Endodermal cell (in vitro differentiated cells): Measurements from ENCODE around the gene MED13L. TPM values are rescaled to one million over a fixed set of nuclear protein-coding genes. Genes with fewer than 3 reads are reported as not detected.
A peak's percentile ranks its signal among the peaks of the same experiment; 100 is the strongest.

ENCODE experiments used
- DNase-seq: peaks from one replicate; pipeline ENCODE4 v3.0.0-alpha.2; 2017
- H3K27ac ChIP-seq: 2 replicates; pipeline ENCODE4 v1.5.1; 2013; ENCODE audit warnings: mild to moderate bottlenecking, low read depth, low read length, moderate library complexity
- H3K27me3 ChIP-seq: 2 replicates; pipeline ENCODE4 v1.6.1; 2013; ENCODE audit warnings: mild to moderate bottlenecking, low read length, moderate library complexity; ENCODE audit not compliant: insufficient read depth, control insufficient read depth, poor library complexity, severe bottlenecking
- H3K36me3 ChIP-seq: 2 replicates; pipeline ENCODE4 v1.7.0; 2013; ENCODE audit warnings: mild to moderate bottlenecking, low read length, moderate library complexity; ENCODE audit not compliant: control insufficient read depth, insufficient read depth
- H3K4me1 ChIP-seq: one replicate; pipeline ENCODE4 v1.7.0; 2013; ENCODE audit warnings: low read length; ENCODE audit not compliant: control insufficient read depth, insufficient read depth
- H3K4me3 ChIP-seq: 2 replicates; pipeline ENCODE4 v1.5.1; 2013; ENCODE audit warnings: mild to moderate bottlenecking, low read length, moderate library complexity
- H3K9ac ChIP-seq: 2 replicates; pipeline ENCODE4 v1.6.1; 2013; ENCODE audit warnings: mild to moderate bottlenecking, low read length, moderate library complexity; ENCODE audit not compliant: poor library complexity, severe bottlenecking; ENCODE audit errors: extremely low read depth
- H3K9me3 ChIP-seq: 2 replicates; pipeline ENCODE4 v1.6.1; 2013; ENCODE audit warnings: mild to moderate bottlenecking, low read length, moderate library complexity; ENCODE audit not compliant: control insufficient read depth
- H3K27ac Mint-ChIP-seq: 2 replicates; pipeline ENCODE4 v1.8.0; 2020; ENCODE audit warnings: mixed read lengths
- H3K27me3 Mint-ChIP-seq: 2 replicates; pipeline ENCODE4 v1.8.0; 2021; ENCODE audit warnings: mild to moderate bottlenecking, mixed read lengths; ENCODE audit not compliant: insufficient read depth
- H3K36me3 Mint-ChIP-seq: 2 replicates; pipeline ENCODE4 v1.8.0; 2020; ENCODE audit warnings: low read depth, mixed read lengths
- H3K4me1 Mint-ChIP-seq: 2 replicates; pipeline ENCODE4 v1.8.0; 2020; ENCODE audit warnings: mixed read lengths
- H3K4me3 Mint-ChIP-seq: 2 replicates; pipeline ENCODE4 v1.8.0; 2020; ENCODE audit warnings: mild to moderate bottlenecking, moderate library complexity, mixed read lengths
- H3K9me3 Mint-ChIP-seq: 2 replicates; pipeline ENCODE4 v1.8.0; 2020; ENCODE audit warnings: mild to moderate bottlenecking, mixed read lengths
- CTCF ChIP-seq: fragments of 200-600 bp; sonication (generic); conservative IDR thresholded peaks from 2 replicates; pipeline ENCODE4 v1.5.0; 2021; ENCODE audit warnings: antibody characterized with exemption, mild to moderate bottlenecking
- WGBS, 2 experiments: methylation state at CpG; one replicate each; pipeline versions ENCODE4 v1.1.5 to v1.1.7; 2013; ENCODE audit warnings: missing lambda C conversion rate in 2 of 2, mixed read lengths in 1 of 2; ENCODE audit not compliant: insufficient coverage in 1 of 2, insufficient read length in 1 of 2; 5-methylcytosine and 5-hydroxymethylcytosine counted together
- total RNA-seq, 2 donors: library from RNA; stranded (reverse); fragmentation: NEBNext Ultra II Directional in 1 of 2; extraction: Animal tissue kit (Norgen Biotek cat#: 25700) in 1 of 2; gene quantifications; 2 replicates in 1 of 2; 3 replicates in 1 of 2; pipeline ENCODE4 v1.2.1, GENCODE V29; 2021

The MED13L gene
- total RNA-seq, 2 donors from 2014 or later: 101 to 111 TPM

- Histone ChIP-seq H3K9me3 (no peaks in the 10 kb centered on the region), H3K27me3 (no peaks in the 10 kb centered on the region), H3K4me3 (no peak overlapping the region), H3K4me1 (peaks cover 2% of the 10 kb centered on the region), H3K9ac (no peak overlapping the region), H3K27ac (no peak overlapping the region), H3K36me3 (peaks cover 35% of the 10 kb centered on the region)
- TF ChIP-seq CTCF: no peak
- Mint-ChIP-seq H3K4me3 (no peak overlapping the region), H3K9me3 (no peaks in the 10 kb centered on the region), H3K27ac (no peak overlapping the region), H3K27me3 (no peaks in the 10 kb centered on the region), H3K4me1 (peaks cover 4% of the 10 kb centered on the region), H3K36me3 (peaks cover 3% of the 10 kb centered on the region)
- 86 to 93% methylated on average over 5 to 6 of the region's 6 CpGs for WGBS, 2 experiments
- no peak for DNase-seq
Measured at GRCh38 chr12:115953450-115953849, 324.0 kb downstream of the MED13L start.

GRCh38 chr12:115953031-115953430, 324.5 kb downstream of the MED13L start:
- peak; percentile 49 for DNase-seq
- Histone ChIP-seq H3K27ac (no peak overlapping the region), H3K4me1 (peaks cover 2% of the 10 kb centered on the region), H3K9me3 (no peaks in the 10 kb centered on the region), H3K4me3 (no peak overlapping the region), H3K27me3 (no peaks in the 10 kb centered on the region), H3K9ac (no peak overlapping the region), H3K36me3 (peaks cover 31% of the 10 kb centered on the region)
- no peaks in the 10 kb centered on the region for H3K27me3 Mint-ChIP-seq
- H3K9me3 Mint-ChIP-seq: no peaks in the 10 kb centered on the region
- TF ChIP-seq CTCF: no peak
- H3K27ac Mint-ChIP-seq: no peak overlapping the region
- WGBS, 2 experiments: 91 to 92% methylated on average over 7 of the region's 7 CpGs
- H3K4me1 Mint-ChIP-seq: peaks cover 7% of the 10 kb centered on the region
- no peak overlapping the region for H3K4me3 Mint-ChIP-seq
- peaks cover 3% of the 10 kb centered on the region for H3K36me3 Mint-ChIP-seq

GRCh38 chr12:115950959-115951358, 326.5 kb downstream of the MED13L start:
- no peak for DNase-seq
- Mint-ChIP-seq H3K9me3 (no peaks in the 10 kb centered on the region), H3K27me3 (no peaks in the 10 kb centered on the region), H3K4me3 (no peak overlapping the region), H3K27ac (no peak overlapping the region), H3K4me1 (peaks cover 7% of the 10 kb centered on the region), H3K36me3 (peaks cover 3% of the 10 kb centered on the region)
- 93 to 100% methylated on average over 6 to 8 of the region's 9 CpGs for WGBS, 2 experiments
- H3K4me3 ChIP-seq: no peak overlapping the region
- no peaks in the 10 kb centered on the region for H3K9me3 ChIP-seq
- H3K27ac ChIP-seq: no peak overlapping the region
- H3K9ac ChIP-seq: no peak overlapping the region
- H3K36me3 ChIP-seq: peaks cover 11% of the 10 kb centered on the region
- no peak for TF ChIP-seq CTCF
- no peaks in the 10 kb centered on the region for H3K27me3 ChIP-seq
- peaks cover 2% of the 10 kb centered on the region for H3K4me1 ChIP-seq
